GM23338 (cell line): ENCODE data around the gene TIAM1. TPM values are rescaled to one million over a fixed set of nuclear protein-coding genes. Genes with fewer than 3 reads are reported as not detected.

ENCODE experiments used
- ATAC-seq: fragments of 200-7000 bp; cut with Tn5 transposase; 3 replicates; pipeline ENCODE4 v1.9.1; 2020
- DNase-seq: peaks from one replicate; pipeline ENCODE4 v3.0.0-alpha.2; 2015; ENCODE audit warnings: low spot score
- H2AFZ ChIP-seq: fragments of 200-600 bp; sonication (generic); 2 replicates; pipeline ENCODE4 v1.8.0; 2016; ENCODE audit warnings: antibody characterized with exemption, mild to moderate bottlenecking, moderate library complexity
- H3F3A ChIP-seq: fragments of 200-600 bp; sonication (generic); replicated peaks from 2 replicates; pipeline ENCODE4 v1.8.0; 2017; ENCODE audit warnings: antibody characterized with exemption, mixed run types, low read depth
- H3K27ac ChIP-seq: fragments of 200-600 bp; sonication (generic); 2 replicates; pipeline ENCODE4 v1.6.1; 2016; ENCODE audit warnings: low read depth
- H3K27me3 ChIP-seq: fragments of 200-600 bp; sonication (generic); 2 replicates; pipeline ENCODE4 v1.8.0; 2016; ENCODE audit warnings: mild to moderate bottlenecking, mixed run types, moderate library complexity; ENCODE audit not compliant: insufficient read depth
- H3K36me3 ChIP-seq: fragments of 200-600 bp; sonication (generic); 2 replicates; pipeline ENCODE4 v1.8.0; 2016; ENCODE audit warnings: mild to moderate bottlenecking; ENCODE audit not compliant: insufficient read depth
- H3K4me1 ChIP-seq: fragments of 200-600 bp; sonication (generic); 2 replicates; pipeline ENCODE4 v1.8.0; 2016; ENCODE audit warnings: mild to moderate bottlenecking, moderate library complexity; ENCODE audit not compliant: insufficient read depth
- H3K4me2 ChIP-seq: fragments of 200-600 bp; sonication (generic); 2 replicates; pipeline ENCODE4 v1.7.1; 2017; ENCODE audit warnings: mixed run types
- H3K4me3 ChIP-seq: fragments of 200-600 bp; sonication (generic); 2 replicates; pipeline ENCODE4 v1.6.1; 2016; ENCODE audit warnings: mixed run types
- H3K79me2 ChIP-seq: fragments of 200-600 bp; sonication (generic); replicated peaks from 2 replicates; pipeline ENCODE4 v1.8.0; 2017; ENCODE audit warnings: mild to moderate bottlenecking; ENCODE audit not compliant: insufficient read depth
- H3K9me2 ChIP-seq: fragments of 200-600 bp; sonication (generic); 2 replicates; pipeline ENCODE4 v1.8.0; 2017; ENCODE audit not compliant: insufficient read depth
- H4K20me1 ChIP-seq: fragments of 200-600 bp; sonication (generic); replicated peaks from 2 replicates; pipeline ENCODE4 v1.8.0; 2017; ENCODE audit warnings: mild to moderate bottlenecking; ENCODE audit not compliant: insufficient read depth
- H3K27ac Mint-ChIP-seq: 2 replicates; pipeline ENCODE4 v1.8.0; 2020; ENCODE audit warnings: inconsistent platforms, mild to moderate bottlenecking, moderate library complexity, mixed read lengths
- H3K27me3 Mint-ChIP-seq: 3 replicates; pipeline ENCODE4 v1.8.0; 2022; ENCODE audit warnings: low read depth, mild to moderate bottlenecking, moderate library complexity, mixed read lengths, inconsistent platforms; ENCODE audit not compliant: insufficient read depth, poor library complexity
- H3K36me3 Mint-ChIP-seq: 3 replicates; pipeline ENCODE4 v1.8.0; 2021; ENCODE audit warnings: low read depth, mild to moderate bottlenecking, inconsistent platforms, moderate library complexity, mixed read lengths
- H3K4me1 Mint-ChIP-seq: 3 replicates; pipeline ENCODE4 v1.8.0; 2020; ENCODE audit warnings: mild to moderate bottlenecking, inconsistent platforms, mixed read lengths
- H3K4me3 Mint-ChIP-seq: 3 replicates; pipeline ENCODE4 v1.8.0; 2021; ENCODE audit warnings: moderate library complexity, mild to moderate bottlenecking, inconsistent platforms, mixed read lengths
- H3K9me3 Mint-ChIP-seq: 3 replicates; pipeline ENCODE4 v1.8.0; 2020; ENCODE audit warnings: moderate library complexity, mild to moderate bottlenecking, inconsistent platforms, mixed read lengths
- CTCF ChIP-seq, 2 experiments: fragments of 200-600 bp in 1 of 2; sonication (generic) in 1 of 2; conservative IDR thresholded peaks; 2 replicates each; pipeline versions ENCODE4 v1.5.1 to v1.6.1; 2016 to 2017; ENCODE audit warnings: antibody characterized with exemption in 2 of 2, low read depth in 2 of 2, mild to moderate bottlenecking in 2 of 2, moderate library complexity in 1 of 2
- ETS1 ChIP-seq: IDR thresholded peaks from 2 replicates; pipeline ENCODE4 v1.6.1; 2016; ENCODE audit warnings: antibody characterized with exemption
- EZH2 ChIP-seq: fragments of 200-600 bp; sonication (generic); IDR thresholded peaks from one replicate; pipeline ENCODE4 v1.8.0; 2017; ENCODE audit warnings: antibody characterized with exemption, mild to moderate bottlenecking, low read depth; ENCODE audit not compliant: unreplicated experiment
- EZH2phosphoT487 ChIP-seq: fragments of 200-600 bp; sonication (generic); IDR thresholded peaks from one replicate; pipeline ENCODE4 v1.8.1; 2018; ENCODE audit warnings: antibody characterized with exemption; ENCODE audit not compliant: unreplicated experiment
- JUNB ChIP-seq: IDR thresholded peaks from one replicate; pipeline ENCODE4 v1.6.1; 2016; ENCODE audit warnings: antibody characterized with exemption; ENCODE audit not compliant: unreplicated experiment
- NANOG ChIP-seq: IDR thresholded peaks from 2 replicates; pipeline ENCODE4 v1.6.1; 2016; ENCODE audit warnings: antibody characterized with exemption, borderline replicate concordance
- POLR2AphosphoS5 ChIP-seq: IDR thresholded peaks from 2 replicates; pipeline ENCODE4 v1.6.1; 2016; ENCODE audit warnings: antibody characterized with exemption, low read depth
- STAT1 ChIP-seq: IDR thresholded peaks from one replicate; pipeline ENCODE4 v1.6.1; 2016; ENCODE audit warnings: antibody characterized with exemption; ENCODE audit not compliant: unreplicated experiment
- ZNF114 ChIP-seq: fragments of 250-450 bp; sonication (Bioruptor Pico); IDR thresholded peaks from 2 replicates; pipeline ENCODE4 v1.5.0; 2020; ENCODE audit warnings: mild to moderate bottlenecking, moderate library complexity
- ZNF331 ChIP-seq: fragments of 250-450 bp; sonication (Bioruptor Pico); IDR thresholded peaks from 2 replicates; pipeline ENCODE4 v1.5.0; 2020; ENCODE audit warnings: low read depth, mild to moderate bottlenecking, moderate library complexity
- ZNF462 ChIP-seq: fragments of 250-450 bp; sonication (Bioruptor Pico); IDR thresholded peaks from 2 replicates; pipeline ENCODE4 v1.5.0; 2020; ENCODE audit warnings: mild to moderate bottlenecking, moderate library complexity
- polyA plus RNA-seq: library from polyadenylated mRNA; unstranded; fragments of >200 nt; fragmentation: Nextera tagmentation; extraction: Ambion mirVana; gene quantifications from 2 replicates; pipeline ENCODE4 v1.2.1, GENCODE V29; 2016
- total RNA-seq: library from RNA; depleted of rRNA; stranded (reverse); fragments of >200 nt; shearing (Covaris generic); gene quantifications from 2 replicates; pipeline ENCODE4 v1.2.3, GENCODE V29; 2014

The TIAM1 gene
- total and polyA plus RNA-seq, 2 experiments from 2014 or later = 18.5 to 20.0 TPM

- no peak for TF ChIP-seq ZNF462
- no peak for TF ChIP-seq CTCF (conservative IDR thresholded peaks at IDR 0.05; ENCODE audit: low read depth in 2 of 2)
- TF ChIP-seq ZNF114 (CRISPR knock-in tag) = no peak
- TF ChIP-seq STAT1 = no peak
- TF ChIP-seq ZNF331 (CRISPR knock-in tag) = no peak
- TF ChIP-seq EZH2 = no peak
- no peak for TF ChIP-seq JUNB
- no peak for TF ChIP-seq POLR2AphosphoS5
- no peak for TF ChIP-seq NANOG
Measured at GRCh38 chr21:31254131-31254530, 89.9 kb downstream of the TIAM1 start (continued).

DNA sequence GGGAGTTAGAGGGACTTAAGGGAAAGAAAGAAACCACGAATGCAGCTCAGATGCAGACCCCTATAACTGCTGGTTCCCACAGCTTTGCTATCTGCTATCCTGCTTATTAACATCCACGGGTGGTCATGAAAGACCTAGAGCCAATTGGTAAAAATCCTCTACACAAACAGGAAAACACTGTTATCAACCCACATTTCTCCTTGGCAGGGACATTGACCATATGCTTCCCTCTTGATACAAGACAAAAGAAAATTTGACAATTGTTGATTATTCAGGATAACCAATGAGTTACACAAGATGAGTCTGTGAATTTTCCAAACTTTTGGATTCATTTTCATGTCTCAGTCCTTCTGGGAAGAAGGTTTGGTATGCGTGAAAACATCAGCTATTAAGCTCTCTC lies 90.4 kb downstream of the TIAM1 start:
- no peak overlapping the region for H3K27ac ChIP-seq
- peaks cover 38% of the 10 kb centered on the region for H3K4me1 Mint-ChIP-seq
- H3K36me3 ChIP-seq = no peaks in the 10 kb centered on the region
- H3F3A ChIP-seq = no peaks in the 10 kb centered on the region
- H3K9me2 ChIP-seq = no peaks in the 10 kb centered on the region
- H3K4me2 ChIP-seq = no peak overlapping the region
- DNase-seq (no peak), ATAC-seq (no peak)
- H3K4me1 ChIP-seq = peaks cover 22% of the 10 kb centered on the region
- H3K36me3 Mint-ChIP-seq = peaks cover 4% of the 10 kb centered on the region; the same call in 2 of the 3 replicates
- no peak overlapping the region for H2AFZ ChIP-seq
- no peak overlapping the region for H3K4me3 ChIP-seq
- no peak overlapping the region for H3K27ac Mint-ChIP-seq
- H3K79me2 ChIP-seq = no peaks in the 10 kb centered on the region
- no peaks in the 10 kb centered on the region; the same call in 1 of the 2 replicates for H4K20me1 ChIP-seq
- no peak overlapping the region for H3K4me3 Mint-ChIP-seq
- H3K9me3 Mint-ChIP-seq = no peaks in the 10 kb centered on the region
- no peaks in the 10 kb centered on the region for H3K27me3 ChIP-seq
- peaks cover 4% of the 10 kb centered on the region for H3K27me3 Mint-ChIP-seq
- TF ChIP-seq ZNF331 (CRISPR knock-in tag) (no peak), EZH2phosphoT487 (no peak), CTCF (conservative IDR thresholded peaks at IDR 0.05; ENCODE audit: low read depth in 2 of 2) (no peak), EZH2 (no peak), POLR2AphosphoS5 (no peak), ZNF114 (CRISPR knock-in tag) (no peak), ETS1 (no peak), STAT1 (no peak), JUNB (no peak)
